Ectodermal cell (in vitro differentiated cells): ENCODE data around the gene SIGLEC12.

Experiments
- H3K27ac ChIP-seq: 2 replicates; pipeline ENCODE4 v1.7.0; 2013; ENCODE audit warnings: mild to moderate bottlenecking, low read depth, low read length; ENCODE audit not compliant: insufficient read depth, poor library complexity, severe bottlenecking
- H3K27me3 ChIP-seq: 2 replicates; pipeline ENCODE4 v1.7.0; 2013; ENCODE audit warnings: mild to moderate bottlenecking, low read length; ENCODE audit not compliant: insufficient read depth, control insufficient read depth, poor library complexity, severe bottlenecking
- H3K36me3 ChIP-seq: one replicate; pipeline ENCODE4 v1.7.0; 2013; ENCODE audit warnings: low read length; ENCODE audit not compliant: control insufficient read depth, insufficient read depth
- H3K4me1 ChIP-seq: one replicate; pipeline ENCODE4 v1.7.0; 2013; ENCODE audit warnings: low read length; ENCODE audit not compliant: control insufficient read depth, insufficient read depth
- H3K4me3 ChIP-seq: 2 replicates; pipeline ENCODE4 v1.7.0; 2013; ENCODE audit warnings: low read depth, low read length, control low read depth; ENCODE audit not compliant: insufficient read depth
- H3K9me3 ChIP-seq: 2 replicates; pipeline ENCODE4 v1.7.0; 2013; ENCODE audit warnings: mild to moderate bottlenecking, low read length, moderate library complexity; ENCODE audit not compliant: control insufficient read depth
- WGBS, 2 experiments: methylation state at CpG; one replicate each; pipeline ENCODE4 v1.1.7; 2013; ENCODE audit warnings: missing lambda C conversion rate in 2 of 2; 5-methylcytosine and 5-hydroxymethylcytosine counted together

The SIGLEC12 gene

DNA sequence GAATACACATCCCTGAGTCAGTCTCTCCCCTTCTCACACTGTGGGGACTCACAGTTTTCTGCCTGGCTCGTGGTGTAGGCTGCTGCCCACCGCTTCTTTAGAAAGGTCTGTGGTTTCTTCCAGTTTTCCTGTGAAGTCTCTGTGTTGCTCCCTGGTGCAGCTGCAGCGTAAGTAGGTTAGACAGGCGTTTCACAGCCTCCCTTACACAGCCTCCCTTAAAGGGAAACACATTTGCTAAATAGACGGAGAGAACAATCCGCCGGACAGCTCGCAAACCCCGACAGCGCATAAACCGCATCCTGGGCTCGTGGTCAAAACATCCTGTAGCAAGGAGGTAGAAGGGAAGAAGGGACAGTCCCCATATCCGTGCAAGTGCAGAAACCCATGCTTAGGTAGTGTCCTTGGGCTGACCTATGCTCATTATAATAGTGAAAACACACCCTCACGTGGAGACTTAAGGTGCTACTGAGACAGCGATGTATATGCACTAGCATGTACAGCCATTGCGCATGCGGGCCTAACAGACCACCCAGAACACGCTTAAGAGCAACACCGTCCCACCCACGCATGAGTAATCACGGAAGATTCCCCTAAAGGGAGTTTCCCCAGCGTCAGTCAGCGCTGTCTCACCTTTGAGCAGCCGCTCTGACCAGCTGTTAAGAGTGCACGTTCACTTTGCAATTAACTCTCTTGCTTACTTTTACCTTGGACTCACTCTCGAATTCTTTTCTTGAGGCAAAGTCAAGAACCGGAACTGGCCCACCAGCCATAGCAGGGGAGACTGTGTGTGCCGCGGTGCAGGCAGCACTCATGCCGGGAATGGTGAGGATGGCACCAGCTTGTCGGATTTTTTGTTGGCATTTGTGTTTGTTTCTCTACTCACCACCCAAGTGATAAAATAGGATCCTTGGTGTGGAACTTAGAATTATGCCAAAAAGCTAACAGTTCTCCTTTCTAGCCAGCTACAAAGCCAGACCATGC lies 59.9 kb downstream of the SIGLEC12 start:
- 85 to 88% methylated on average over 31 of the region's 31 CpGs for WGBS, 2 experiments

More for the DNA sequence above, 59.9 kb downstream of the SIGLEC12 start:
- H3K27me3 ChIP-seq: no peaks in the 10 kb centered on the region
- no peak overlapping the region for H3K27ac ChIP-seq
- no peaks in the 10 kb centered on the region for H3K36me3 ChIP-seq
- H3K9me3 ChIP-seq: no peaks in the 10 kb centered on the region
- H3K4me1 ChIP-seq: no peaks in the 10 kb centered on the region
- H3K4me3 ChIP-seq: no peak overlapping the region
